HEK293 (cell line): ENCODE measurements around the gene DNAJC3.

Source experiments
- CTCF ChIP-seq: fragments of 450-650 bp; formaldehyde crosslinking; IDR thresholded peaks from 2 replicates; pipeline ENCODE4 v1.5.1; 2016; ENCODE audit warnings: missing biosample characterization, missing genetic modification characterization
- KLF10 ChIP-seq: fragments of 450-650 bp; IDR thresholded peaks from 2 replicates; pipeline ENCODE4 v1.5.1; 2018; ENCODE audit warnings: missing biosample characterization, mild to moderate bottlenecking, missing genetic modification characterization
- PRDM10 ChIP-seq: fragments of 450-650 bp; formaldehyde crosslinking; IDR thresholded peaks from 2 replicates; pipeline ENCODE4 v1.5.1; 2016; ENCODE audit warnings: missing biosample characterization, missing genetic modification characterization
- TCF7L2 ChIP-seq: IDR thresholded peaks from 2 replicates; pipeline ENCODE4 v1.6.1; 2011; ENCODE audit warnings: low read depth, mild to moderate bottlenecking, inconsistent platforms, low read length, moderate library complexity, borderline replicate concordance
- ZBTB21 ChIP-seq: fragments of 450-650 bp; formaldehyde crosslinking; IDR thresholded peaks from 2 replicates; pipeline ENCODE4 v1.5.1; 2017; ENCODE audit warnings: missing biosample characterization, missing genetic modification characterization
- ZNF174 ChIP-seq: fragments of 450-650 bp; formaldehyde crosslinking; IDR thresholded peaks from 2 replicates; pipeline ENCODE4 v1.5.0; 2017; ENCODE audit warnings: missing biosample characterization, mild to moderate bottlenecking, missing genetic modification characterization
- ZNF398 ChIP-seq: fragments of 450-650 bp; formaldehyde crosslinking; IDR thresholded peaks from 2 replicates; pipeline ENCODE4 v1.5.1; 2017; ENCODE audit warnings: missing biosample characterization, missing genetic modification characterization
- TF ChIP-seq, protein P1 (sequence below): IDR thresholded peaks from 2 replicates; pipeline ENCODE4 v1.6.1; 2011; ENCODE audit warnings: mild to moderate bottlenecking, low read depth, low read length, borderline replicate concordance

DNA sequence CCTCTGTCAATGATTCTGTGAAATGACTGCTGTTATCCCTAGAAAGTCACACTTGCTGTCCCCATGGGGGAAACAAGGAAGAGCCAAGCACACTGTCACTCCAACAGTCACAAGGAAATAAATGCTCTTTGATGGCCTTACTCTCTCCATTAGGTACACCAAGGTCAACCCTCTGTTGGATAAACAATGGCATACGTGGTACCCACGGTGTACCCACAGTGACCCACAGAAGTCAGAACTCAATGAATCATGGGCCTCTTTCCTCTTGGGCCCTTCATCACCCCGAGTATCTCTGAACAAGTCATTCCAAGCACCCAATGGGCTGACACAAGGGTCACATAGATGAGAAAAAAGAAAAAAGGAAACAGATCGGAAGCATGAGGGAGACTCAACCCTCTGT is 47.9 kb upstream of the DNAJC3 start:
- no peak for TF ChIP-seq CTCF (tag by site-specific recombination)
- no peak for TF ChIP-seq KLF10 (tag by site-specific recombination)
- TF ChIP-seq PRDM10 (tag by site-specific recombination), result no peak
- TF ChIP-seq ZNF174 (tag by site-specific recombination), result no peak
- no peak for TF ChIP-seq ZBTB21
- TF ChIP-seq TCF7L2, result no peak
- no peak for TF ChIP-seq ZNF398 (tag by site-specific recombination)
- TF ChIP-seq, protein P1, sequence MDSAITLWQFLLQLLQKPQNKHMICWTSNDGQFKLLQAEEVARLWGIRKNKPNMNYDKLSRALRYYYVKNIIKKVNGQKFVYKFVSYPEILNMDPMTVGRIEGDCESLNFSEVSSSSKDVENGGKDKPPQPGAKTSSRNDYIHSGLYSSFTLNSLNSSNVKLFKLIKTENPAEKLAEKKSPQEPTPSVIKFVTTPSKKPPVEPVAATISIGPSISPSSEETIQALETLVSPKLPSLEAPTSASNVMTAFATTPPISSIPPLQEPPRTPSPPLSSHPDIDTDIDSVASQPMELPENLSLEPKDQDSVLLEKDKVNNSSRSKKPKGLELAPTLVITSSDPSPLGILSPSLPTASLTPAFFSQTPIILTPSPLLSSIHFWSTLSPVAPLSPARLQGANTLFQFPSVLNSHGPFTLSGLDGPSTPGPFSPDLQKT, result no peak
